GM21786 (cell line): ENCODE results near the gene ERBB4.
A peak's percentile ranks its signal among the peaks of the same experiment; 100 is the strongest.
"Not testable (repeated sequence)": the region's sequence is repeated elsewhere in the genome, so short reads cannot be mapped to it uniquely, and the experiment has no call there.

ENCODE experiments used
- ATAC-seq: cut with Tn5 transposase; IDR thresholded peaks from one replicate; pipeline ENCODE4 v1.9.1; 2021; ENCODE audit not compliant: unreplicated experiment

The ERBB4 gene

DNA sequence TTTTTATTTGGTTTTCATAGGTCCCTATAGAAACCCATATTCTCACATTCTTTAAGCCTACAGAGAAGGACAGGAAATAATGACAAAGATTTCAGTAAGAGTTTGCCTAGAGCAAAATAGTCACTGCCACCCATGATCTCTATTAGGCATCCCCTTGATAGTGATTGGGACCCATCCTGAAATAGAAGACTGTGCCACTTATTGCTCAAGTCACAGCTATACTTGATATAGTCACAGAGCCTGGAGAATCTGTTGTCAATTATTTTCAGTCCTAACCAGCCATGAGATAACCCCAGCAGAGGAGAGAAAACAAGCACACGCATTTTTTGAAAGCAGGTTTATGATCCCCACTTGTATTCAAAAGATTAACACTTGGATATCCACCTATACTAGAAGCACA is 8.2 kb downstream of the ERBB4 start:
- ATAC-seq = no peak

DNA sequence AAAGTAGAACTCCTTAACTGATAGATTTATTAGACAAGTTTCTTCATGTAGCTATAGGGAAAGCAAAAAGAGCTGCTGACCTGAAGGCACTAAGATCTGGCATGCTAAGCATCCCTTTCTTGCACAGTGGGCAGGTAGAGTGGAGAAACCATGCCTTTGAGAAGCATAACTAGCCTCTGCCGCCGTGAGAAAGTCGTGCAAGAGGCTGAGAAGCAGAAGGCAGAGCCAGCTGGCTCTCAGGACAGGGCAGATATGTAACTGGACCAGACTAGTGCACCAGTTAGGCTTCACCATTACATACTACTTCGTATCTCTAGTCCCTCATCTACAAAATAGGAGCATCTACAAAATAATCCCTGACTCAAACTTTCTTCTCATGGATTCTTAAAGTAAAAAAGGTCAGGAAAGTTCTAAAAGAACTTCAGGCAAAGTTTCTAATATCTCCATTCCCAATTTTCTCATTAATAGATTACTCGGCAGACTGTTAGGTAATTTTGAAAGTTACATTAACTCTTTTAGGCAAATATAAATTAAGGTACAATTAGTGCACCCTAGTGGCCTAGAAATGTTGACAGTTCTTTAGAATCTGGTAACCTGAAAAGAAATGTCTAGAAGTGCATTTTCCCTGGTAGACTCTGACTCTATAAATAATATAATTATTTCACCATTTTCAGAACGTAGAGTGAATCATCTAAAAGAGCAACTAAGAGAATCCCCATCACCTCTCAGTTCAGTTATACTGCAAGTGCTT is 10.3 kb downstream of the ERBB4 start:
- no peak for ATAC-seq

DNA sequence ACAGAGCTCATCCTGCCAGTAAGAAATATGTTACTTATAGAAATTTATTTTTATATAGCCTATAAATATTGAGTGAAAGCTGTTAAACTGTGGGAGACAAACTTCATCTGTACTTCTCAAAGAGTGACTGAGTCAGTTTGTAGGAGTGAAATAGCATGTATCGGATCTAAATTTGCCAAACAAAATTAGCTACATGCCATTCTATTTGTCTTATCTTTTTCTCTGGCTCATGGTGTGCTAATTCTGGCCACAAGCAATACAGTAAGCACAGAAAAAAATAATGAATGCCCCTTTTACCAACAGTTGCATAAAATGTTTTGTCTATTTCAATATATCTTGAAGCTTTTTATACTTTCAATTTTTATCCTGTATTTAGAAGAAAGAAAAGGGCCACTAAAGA is 12.5 kb downstream of the ERBB4 start:
- no peak for ATAC-seq

DNA sequence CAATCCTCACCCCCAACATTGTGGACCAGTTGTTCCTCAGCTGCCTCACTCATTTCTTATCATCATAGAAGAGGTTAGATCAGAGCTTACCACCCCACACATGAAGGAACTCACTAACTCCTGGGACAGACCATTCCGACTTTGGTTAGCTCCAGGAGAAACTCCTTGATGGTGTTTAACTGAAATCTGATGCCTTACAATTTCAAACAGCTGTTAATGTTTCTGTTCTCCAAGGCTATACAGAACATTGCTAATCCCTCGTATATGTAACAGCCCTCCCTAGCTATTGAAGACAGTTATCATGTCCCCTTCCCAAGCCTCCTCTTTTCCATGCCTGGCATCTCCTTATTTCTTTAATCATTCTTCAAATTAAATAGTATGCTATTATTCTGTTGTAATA is 14.8 kb downstream of the ERBB4 start:
- no peak for ATAC-seq

DNA sequence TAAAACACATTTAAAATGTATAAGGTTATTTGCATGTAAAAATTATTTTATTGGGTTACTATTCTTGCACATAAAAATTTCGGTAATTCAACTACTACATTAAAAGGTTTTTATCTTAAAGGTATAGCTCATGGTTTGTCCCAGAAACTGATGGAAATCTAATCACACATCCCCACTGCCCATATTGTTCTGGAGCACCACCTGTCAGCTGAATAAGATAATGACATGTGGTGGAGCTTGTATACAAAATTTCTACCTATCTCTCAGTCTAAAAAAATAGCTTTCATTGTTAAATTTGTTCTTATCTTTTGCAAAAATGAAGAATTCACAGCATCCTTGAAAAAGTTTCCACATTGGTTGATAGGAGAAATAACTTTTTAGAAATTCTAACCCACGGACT is 18.3 kb downstream of the ERBB4 start:
- no peak for ATAC-seq

DNA sequence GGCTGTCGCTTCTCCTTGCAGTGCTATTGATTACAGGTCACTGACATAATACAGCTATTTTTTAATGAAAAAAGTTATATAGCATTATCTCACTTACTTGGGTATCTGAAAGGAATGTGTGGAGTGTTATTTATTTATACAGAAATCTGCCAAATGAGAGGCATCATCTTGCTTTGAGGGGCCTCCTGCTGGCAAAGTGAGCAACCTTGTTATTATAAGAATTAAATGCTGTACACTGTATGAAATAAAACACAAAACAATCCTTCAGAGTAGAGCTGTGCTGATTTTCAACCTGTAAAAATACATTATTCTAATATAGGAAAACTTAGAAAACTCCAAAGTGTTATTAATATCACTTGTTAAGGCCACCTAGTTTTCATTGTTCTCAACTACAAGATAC is 20.9 kb downstream of the ERBB4 start:
- no peak for ATAC-seq

DNA sequence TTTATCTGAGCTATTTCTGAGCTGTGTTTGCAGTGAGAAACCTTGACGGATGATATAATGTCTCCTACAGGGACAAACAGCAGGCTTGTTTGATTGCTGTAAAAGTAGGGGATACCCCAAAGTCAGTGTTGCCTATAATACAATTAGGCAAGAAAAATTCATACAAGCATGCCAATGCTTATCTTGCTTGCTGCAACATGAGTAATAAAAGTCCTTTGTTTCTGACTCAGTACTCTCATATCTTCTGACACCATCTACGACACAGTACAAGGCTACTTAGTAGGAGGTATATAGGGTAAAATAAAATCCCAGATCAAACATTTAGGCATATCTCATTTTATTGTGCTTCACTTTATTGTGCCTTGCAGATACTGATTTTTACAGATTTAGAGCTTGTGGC is 33.0 kb downstream of the ERBB4 start:
- peak; percentile 45 for ATAC-seq

DNA sequence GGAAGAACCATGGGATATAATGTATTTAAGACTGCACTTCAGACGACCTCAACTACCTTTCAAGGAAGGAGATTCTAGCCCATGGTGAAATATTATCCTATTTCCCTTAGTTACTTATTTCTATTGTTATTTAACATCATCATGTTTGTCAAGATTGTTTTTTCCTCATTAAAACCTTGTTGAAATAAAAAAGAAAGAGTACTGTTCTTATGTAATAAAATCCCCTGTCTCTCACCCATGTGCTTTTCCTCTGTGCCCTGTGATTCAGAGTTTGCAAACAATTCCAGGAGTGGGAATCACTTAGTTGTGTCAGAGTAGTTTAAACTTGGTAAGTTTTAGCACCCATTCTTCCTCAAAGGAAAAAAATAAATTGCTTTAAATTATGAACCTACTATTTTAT is 43.6 kb downstream of the ERBB4 start:
- no peak for ATAC-seq

DNA sequence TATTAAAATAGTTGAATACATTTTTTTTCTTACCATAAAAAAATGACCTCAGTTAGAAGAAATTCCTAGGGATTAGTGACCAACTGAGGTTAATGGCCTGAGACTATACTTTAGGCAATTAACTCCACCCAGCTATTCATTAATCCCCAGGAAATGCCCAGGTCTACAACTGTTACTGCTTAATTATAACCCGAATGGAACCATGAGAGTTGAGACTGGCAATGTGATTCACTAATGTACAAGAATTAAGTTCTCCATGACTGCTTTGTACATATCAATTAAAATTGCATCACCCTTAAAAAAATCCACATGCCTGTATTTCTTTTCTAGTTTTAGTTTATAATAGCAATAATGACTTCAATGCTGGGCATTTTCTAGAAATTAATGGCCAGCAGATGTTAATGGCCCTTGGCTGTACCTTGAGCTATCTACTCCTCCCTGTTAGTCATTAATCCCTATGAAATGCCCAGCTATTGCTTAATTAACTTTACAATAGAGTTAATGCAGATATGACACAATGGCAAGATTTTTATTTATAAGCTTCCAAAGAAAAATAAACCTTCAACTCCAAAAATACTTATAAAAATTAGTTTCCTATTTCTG is 44.1 kb downstream of the ERBB4 start:
- no peak for ATAC-seq

DNA sequence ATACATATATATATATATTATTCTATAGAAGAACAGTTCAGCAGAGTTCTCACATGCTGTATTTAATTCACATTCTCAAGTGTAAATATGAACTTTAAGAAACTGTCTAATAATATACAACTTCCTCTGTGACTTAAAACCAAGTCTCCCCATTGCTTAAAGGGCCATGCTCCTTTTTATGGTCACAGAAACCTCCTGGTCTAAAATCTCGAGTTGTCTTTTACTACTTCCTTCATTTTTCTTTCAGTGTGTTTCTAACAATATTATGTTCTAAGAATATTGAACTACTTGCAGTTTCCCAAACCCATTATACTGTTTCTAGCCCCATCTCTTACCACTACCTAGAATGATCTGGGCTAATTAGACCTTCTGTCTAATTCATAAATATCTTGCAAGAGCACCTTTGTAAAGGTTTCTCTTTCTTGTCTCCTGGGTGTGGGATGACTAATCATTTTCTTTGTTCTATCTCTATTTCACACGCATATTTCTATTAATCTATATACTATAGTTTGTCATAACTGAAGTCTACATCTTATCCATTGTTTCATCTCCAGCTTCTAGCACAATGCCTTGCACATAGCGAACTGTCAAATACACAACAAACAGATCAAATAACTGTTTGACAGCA is 48.8 kb downstream of the ERBB4 start:
- ATAC-seq = peak; percentile 65

DNA sequence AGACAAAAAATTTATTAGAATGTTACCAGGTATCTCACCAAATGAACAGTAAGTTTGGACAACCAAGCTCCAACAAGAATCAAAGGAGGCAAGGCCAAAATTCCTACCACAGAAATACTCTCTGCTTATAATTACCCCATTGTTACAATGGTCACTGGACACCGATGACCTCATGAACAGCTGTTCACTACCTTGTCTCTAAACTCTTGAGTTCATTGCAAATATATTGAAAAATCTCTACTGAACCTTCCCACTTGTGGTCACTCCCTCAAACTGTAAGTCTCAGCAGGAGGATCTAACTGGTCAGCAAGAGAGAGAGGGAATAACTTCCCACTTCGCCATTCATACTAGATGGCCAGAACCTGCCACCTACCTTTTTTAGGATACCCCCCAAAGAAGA is 50.0 kb downstream of the ERBB4 start:
- ATAC-seq = no peak

DNA sequence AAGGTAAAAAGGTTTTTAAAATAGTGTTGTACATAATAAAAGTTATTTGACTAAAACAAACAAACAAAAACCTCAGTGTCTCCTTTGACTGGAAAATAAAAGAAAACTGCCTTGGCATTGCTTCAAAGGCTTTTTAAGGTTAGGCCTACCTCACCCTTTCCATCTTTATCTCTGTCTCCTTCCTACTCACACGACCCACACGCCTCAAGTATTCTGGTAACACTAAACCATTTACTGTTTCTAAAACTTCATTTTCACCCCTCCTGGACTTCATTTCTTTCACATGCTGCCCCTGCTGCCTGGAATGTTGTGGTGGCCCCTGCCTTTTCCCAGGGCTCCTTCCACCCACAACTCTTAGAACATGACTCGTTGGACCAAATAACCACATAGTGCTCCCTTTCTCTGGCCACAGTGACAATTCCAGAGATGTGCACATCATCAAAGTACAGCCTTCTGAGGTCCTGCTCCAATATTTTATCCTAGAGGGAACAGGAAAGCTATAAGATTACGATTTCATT is 54.0 kb downstream of the ERBB4 start:
- no peak for ATAC-seq

DNA sequence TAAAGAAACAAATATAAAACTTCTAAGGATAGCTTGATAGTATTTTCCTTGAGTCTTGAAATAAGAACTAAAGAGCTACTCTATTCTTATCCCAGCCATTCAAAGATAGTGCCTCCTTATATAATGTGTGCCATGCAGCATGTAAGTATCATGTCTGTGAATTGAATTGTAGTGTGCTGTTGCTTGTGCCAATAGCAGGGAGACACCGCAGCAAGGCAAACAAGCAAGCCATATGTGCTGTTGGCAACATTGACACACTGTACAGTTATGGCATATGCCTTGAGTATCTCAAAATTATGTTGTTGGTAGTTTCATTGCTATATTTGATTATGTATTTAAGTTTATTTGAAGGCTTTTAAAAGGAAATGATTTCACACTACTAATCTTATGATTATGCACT is 58.2 kb downstream of the ERBB4 start:
- no peak for ATAC-seq

DNA sequence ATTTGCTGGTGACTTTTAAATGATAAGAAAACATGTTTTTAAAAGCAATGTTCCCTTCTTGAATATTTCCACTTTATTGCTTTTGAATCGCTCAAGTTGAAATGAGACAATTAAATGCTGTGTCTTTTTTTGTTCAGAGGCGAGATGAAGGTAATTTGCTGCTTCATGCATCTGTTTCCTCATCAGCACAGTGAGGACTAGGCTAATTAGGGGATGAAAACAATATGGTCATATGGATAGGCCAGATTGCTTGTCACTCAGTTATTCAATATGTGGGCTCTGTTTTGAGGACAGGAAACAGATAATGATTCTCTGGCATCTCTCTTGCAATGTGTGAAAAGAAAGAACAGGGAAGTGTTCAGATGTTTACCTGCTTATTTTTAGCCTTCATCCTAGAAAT is 61.0 kb downstream of the ERBB4 start:
- ATAC-seq = no peak

DNA sequence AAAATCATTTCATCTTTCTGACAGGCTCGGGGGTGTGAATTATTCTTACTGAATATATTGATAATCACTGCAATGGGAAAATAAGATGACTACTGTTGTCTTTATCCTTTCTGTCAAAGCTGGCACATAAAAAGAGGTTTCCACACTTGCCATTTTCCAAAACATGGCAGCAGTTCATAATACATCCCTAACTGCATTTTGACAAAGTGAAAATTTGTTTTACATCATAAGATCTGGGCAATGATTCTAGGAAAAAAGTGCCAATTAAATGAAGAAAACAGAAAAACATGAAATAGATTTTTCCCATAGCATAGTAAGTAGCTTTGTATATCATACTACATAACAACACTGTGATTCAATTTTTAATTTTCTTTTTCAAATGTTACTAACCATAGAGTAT is 65.4 kb downstream of the ERBB4 start:
- no peak for ATAC-seq

DNA sequence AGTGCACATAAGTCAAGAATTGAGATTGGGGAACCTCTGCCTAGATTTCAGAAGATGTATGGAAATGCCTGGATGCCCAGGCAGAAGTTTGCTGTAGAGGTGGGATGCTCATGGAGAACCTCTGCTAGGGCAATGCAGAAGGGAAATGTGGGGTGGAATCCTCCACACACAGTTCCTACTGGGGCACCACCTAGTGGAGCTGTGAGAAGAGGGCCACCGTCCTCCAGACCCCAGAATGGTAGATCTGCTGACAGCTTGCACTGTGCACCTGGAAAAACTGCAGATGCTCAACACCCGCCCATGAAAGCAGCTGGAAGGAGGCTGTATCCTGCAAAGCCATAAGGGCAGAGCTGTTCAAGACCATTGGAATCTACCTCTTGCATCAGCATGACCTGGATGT is 71.1 kb downstream of the ERBB4 start:
- not testable (repeated sequence) for ATAC-seq

DNA sequence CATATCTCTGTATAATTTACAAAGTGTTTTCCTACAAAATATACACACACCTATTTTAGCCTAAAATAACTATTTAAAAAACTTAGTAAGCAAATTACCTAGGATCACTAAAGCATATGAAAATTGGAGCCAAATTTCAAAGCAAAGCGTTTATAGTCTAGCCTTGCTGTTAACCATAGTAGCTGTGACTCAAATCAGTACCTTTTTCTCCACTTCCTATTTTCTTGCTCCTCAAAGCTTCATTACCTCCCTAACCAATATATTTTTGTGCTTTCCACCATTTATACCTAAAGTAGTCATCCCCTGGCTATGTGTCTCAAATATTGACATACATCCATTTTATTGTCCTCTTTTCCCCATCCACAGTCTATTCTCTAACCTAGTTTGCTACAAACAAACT is 73.1 kb downstream of the ERBB4 start:
- ATAC-seq = no peak

DNA sequence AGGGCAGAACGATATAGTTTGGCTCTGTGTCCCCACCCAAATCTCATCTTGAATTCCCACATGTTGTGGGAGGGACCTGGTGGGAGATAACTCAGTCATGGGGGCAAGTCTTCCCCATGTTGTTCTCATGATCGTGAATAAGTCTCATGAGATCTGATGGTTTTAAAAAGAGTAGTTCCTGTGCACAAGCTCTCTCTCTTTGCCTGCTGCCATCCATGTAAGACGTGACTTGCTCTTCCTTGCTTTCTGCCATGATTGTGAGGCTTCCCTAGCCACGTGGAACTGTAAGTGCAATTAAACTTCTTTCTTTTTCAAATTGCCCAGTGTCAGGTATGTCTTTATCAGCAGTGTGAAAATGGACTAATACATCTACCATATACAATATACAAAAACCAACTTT is 76.9 kb downstream of the ERBB4 start:
- not testable (repeated sequence) for ATAC-seq

DNA sequence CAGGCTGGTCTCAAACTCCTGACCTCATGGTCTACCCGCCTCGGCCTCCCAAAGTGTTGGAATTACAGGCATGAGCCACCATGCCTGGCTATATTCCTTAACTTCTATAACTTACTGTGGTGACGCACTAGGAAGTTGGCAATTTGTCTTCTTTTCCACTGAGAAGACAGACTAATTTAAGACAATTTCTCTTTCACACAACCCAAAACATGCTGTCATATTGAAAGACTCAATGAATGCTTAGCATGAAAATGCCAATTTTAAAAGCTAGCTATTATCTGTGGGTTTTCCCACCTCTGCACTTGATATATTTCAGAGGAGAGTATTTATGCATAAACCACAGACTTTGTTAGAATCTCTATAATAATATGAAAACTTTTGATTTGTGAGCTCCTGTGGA is 84.5 kb downstream of the ERBB4 start:
- no peak for ATAC-seq

DNA sequence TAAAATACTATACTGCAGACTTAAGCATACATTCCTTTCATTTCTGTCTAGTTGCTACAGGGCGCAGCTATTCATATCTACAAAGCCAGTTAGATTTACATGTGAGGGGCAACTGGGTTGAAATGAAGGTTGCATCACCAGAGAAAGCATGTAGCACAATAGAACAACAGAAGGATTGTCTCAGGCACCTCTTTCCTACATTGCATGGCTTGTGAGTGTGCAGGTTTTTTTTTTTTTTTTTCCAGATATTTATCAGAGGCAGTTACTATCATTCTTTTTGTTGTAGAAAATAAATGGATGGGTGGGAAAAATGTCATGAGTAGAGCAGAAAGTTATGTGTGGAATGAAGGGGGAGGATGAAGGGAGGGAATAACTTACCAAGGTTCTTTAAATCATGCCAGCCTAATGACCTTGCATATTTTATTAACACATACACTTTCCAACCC is 86.8 kb downstream of the ERBB4 start:
- ATAC-seq = no peak

DNA sequence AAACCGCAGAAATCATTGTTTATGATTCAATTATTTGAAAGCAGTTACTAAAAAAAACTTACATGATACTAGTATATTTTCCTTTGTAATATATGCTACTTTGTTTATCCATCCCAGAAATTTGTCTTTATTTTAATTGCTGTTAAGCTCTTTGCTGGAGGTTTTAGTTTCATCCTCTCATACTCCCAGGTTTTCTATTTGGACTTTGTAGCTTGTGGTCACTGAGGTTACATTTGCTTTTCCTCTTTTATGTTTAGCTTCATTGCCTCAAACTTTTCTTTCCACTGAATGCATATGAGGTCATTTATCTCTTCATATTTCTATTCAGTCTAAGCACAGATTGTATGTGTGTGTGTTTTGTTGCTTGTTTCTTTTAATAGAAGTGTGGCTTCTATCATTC is 89.9 kb downstream of the ERBB4 start:
- no peak for ATAC-seq

DNA sequence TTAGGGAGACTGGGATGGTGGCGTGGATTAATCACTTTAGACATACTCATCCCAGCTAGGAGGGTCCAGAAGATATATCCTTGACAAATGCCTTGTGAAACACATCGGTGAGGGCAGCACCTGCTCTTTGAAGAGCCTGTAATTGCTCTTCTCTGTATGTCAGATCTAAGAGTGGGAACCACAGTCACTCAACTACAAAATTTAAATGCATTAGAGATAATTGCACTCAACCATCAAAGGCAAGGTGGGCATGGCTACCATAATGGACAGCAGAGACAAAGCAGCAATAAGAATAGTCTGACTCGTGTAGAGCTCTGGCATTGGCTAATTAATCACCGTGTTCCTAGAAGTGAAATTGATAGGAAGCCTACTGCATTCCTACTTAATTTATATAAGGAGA is 96.8 kb downstream of the ERBB4 start:
- ATAC-seq = no peak
